T-helper 9 cell (primary cell): ENCODE measurements around the gene MEIG1.
"Not testable (repeated sequence)": the region's sequence is repeated elsewhere in the genome, so short reads cannot be mapped to it uniquely, and the experiment has no call there.

Experiments
- DNase-seq: peaks from one replicate; pipeline ENCODE4 v3.0.0-alpha.2; 2020
- total RNA-seq, 2 donors: gene quantifications; one replicate each; lab custom pipeline; 2026; lab: John Stamatoyannopoulos, UW

Gene MEIG1
- 0 to 0.14 reads per million in 2 donors for total RNA-seq

DNA sequence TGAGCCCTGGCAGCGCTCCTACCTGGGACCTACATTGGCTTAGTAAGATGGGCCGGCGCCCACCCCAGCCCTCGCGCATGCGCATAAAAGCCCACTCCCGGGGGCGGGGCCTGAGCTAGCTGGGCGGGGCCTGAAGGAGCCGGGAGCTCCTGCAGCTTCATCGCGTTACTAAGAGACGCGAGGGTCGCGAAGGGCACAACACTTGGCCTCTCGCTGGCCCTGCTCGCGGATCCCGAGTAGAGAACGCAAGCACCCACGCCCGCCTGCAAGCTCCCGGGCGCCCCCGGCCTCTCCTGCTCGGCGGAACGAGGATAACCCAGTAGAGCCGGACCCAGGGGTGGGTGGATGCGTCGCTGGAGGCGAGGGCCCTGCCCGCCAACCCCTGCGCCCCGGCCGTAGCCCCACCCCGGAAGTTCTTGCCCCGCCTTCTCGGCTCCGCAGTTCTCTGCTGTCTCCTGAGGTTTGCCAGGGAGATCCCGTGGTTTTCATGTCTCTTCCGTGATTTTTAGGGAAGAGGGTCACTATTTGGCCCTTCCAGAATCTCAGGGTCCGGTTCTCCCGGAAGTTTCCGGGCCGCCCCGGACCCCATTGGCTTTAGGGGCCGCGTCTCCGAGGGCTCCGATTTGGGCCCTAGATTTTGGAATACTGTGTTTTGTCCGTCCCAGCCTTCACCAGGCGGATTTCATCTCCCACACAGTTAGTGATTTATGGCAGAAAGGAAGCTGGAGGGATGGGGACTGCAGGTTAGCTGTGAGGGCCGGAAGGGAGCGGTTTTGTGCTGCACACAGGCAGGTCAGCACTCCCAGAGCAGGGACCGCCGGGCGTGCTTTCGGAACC lies at the start of gene MEIG1:
MEIG1 (plus strand) TSS at position 168 of the 837 bp plus-strand sequence. CDS start 7,081 bp downstream, outside the sequence.
- DNase-seq = peak; percentile 83

- DNase-seq = no peak
Observed at GRCh38 chr10:14910953-14911352, 48.2 kb upstream of the MEIG1 start.

DNA sequence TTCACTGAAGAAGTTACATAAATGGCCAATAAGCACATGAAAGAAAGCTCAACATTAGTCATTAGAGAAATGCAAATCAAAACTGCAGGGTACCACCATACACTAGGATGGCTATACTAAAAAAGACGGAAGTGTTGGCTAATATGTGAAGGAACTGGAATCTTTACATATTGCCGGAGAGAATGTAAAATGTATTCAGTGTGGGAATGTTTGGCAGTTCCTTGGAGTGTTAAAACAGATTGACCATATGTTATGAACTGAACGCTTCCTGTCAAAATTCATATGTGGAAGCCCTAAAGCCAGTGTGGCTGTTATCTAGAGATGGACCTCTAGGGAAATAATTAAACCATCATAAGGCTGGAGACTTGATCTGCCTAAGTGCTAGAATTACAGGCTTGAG lies 47.4 kb upstream of the MEIG1 start:
- no peak for DNase-seq

- DNase-seq = no peak
Observed at GRCh38 chr10:14916600-14916999, 42.6 kb upstream of the MEIG1 start.

DNA sequence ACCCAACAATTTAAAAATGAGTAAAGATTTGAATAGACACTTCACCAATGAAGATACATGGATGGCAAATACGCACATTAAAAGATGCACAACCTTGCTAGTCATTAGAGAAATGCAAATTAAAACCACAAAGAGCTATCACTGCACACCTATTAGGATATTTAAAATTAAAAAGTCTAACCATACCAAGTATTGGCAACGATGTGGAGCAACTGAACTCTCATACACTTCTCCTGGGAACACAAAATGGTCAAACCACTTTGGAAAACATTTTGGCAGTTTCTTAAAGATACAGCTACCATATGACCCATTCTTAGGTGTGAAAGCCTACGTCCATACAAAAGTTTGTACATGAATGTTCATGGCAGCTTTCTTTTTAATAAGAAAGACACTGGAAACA lies 41.4 kb upstream of the MEIG1 start:
- DNase-seq = no peak

GRCh38 chr10:14918964-14919363 lies 40.2 kb upstream of the MEIG1 start:
- DNase-seq = no peak

DNA sequence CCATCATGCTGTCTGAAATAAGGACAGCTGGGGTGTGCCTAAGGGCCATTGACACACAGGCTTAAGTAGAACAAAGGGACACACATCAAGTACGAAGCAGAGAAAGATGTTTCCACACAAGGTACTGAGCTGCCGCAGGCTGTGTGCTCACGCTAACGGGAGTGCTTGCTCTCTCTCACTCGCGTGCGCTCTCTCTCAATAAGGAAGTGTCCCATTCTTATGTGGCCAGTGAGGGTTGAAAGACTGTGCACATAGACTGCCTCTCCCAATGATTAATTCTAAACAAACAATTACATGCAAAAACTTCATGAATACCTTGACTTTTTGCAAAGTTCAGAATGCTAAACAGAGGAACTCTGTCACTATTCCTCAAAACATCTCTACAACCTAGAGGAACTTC lies 35.2 kb upstream of the MEIG1 start:
- no peak for DNase-seq

DNA sequence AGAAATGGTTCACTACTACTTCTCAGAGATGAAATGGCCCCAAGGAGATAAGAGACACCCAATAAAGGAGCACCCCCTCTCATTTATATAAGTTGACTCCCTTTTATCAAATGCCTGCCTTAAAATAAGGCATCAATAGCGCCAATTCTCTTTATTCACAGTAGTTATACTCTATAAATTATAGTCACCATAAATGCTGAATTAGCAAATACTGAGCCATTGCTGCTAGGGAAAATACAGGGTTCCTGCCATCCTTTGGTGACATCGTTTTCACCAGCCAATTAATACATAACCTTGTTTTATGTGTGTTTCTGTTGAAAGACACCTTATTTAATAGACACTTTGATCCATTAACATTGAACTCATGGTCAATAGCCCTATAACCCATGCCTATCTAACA lies 33.9 kb upstream of the MEIG1 start:
- DNase-seq = no peak

GRCh38 chr10:14926061-14926470 lies 33.1 kb upstream of the MEIG1 start:
- no peak for DNase-seq

DNA sequence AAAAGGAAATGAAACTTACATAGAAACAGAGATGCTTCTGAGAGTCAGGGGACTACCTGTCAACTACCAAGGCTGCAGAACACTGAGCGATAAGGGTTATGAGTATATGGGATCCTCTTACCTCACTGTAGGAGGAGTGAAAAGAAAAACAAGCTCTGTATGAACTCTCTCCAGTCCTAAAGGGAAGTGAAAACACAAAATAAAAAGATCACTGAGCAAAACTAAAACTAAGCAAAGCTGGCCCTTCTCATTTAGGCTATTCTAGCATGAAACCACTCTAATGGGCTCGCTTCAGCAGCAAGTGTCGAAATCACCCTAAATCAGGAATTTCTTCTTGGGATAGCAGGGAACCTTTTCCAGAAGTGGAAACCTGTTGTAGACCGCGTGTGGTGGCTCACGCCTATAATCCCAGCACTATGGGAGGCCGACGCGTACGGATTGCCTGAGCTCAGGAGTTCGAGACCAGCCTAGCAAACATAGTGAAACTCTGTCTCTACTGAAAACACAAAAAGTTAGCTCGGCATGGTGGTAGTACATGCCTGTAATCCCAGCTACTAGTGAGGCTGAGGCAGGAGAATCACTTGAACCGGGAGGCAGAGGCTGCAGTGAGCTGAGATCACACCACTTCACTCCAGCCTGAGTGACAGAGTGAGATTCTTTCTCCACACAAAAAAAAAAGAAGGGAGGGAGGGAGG lies 32.3 kb upstream of the MEIG1 start:
- no peak for DNase-seq

DNA sequence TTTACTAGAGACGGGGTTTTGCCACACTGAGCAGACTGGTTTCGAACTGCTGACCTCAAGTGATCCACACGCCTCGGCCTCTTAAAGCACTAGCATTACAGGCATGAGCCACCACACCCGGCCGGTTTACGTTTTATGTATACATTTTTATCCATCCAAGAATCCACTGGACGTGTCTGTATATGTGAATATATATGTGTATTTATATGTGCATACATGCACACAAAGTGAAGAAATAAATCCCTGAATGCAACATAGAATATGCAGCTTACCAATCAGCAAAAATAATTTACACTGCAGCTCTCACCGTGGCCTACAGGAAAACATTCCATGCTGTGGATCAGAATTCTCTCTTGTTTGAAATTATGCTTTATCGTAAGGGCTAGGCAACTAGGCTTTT lies 28.6 kb upstream of the MEIG1 start:
- DNase-seq = no peak

DNA sequence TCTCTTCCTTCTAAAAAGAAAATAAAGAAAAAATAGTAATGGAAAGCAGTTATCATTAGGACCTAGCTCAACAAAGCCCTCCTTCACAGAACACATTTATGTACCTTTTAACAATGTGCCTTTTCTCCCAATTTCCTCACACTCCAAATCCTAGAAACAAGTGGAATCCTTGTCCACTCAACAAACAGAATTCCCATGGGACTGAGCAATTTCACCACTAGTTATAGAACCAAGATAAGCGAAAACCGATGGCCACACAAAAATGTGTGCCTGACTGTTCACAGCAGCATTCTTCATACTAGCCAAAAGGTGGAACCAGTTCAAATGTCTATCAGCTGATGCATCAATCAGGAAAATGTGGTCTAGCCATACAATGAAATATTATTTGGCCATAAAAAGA lies 22.6 kb upstream of the MEIG1 start:
- no peak for DNase-seq

GRCh38 chr10:14938971-14939370 lies 20.2 kb upstream of the MEIG1 start:
- DNase-seq = not testable (repeated sequence)

DNA sequence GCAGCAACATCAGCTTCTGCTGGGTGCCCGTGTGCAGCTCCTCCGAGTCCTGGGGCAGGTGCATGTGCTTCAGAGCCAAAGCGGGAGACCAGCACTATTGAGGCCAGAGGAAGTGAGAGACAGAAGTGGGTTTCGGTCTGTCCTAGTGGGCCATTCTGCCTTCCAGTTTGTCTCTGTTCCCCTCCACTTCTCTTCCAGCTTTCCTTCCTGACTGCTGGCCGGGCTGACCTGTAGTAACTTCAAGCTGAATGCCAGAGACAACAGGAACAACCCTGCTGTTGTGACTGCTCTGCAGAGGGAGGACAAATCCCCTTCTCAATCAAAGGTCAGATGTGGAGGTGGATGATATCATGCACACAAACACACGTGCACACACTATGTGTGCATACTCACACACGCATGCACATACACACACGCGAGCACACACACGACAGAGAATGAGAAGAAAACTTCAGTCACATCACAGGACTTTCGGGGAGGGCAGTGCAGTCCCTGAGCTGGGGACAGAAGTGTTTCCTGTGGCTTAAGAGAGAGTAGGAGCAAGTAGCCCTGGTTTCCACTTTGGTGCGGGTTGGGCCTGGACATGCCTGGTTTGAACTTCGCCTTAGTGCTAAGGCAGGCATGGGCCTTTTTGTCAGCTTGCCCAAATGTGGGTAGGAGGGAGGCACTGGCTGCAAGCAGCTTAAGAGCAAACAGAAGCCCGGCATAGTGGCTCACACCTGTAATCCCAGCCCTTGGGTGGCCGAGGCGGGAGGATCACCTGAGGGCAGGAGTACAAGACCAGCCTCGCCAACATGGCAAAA lies 16.8 kb upstream of the MEIG1 start:
- DNase-seq = not testable (repeated sequence)

DNA sequence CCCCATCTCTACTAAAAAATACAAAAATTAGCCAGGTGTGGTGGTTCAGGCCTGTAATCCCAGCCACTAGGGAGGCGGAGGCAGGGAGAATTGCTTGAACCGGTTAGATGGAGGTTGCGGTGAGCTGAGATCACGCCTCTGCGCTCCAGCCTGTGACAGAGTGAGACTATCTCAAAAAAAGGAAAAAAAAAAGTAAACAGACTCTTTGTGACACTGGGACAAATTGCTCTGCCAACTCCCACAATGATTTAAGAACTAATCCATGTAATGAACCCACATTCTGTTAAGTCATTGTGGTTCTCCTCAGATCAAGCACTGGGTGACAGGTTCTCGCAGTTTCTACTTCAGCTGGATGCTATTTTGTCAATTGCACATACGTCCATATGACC lies 16.2 kb upstream of the MEIG1 start:
- not testable (repeated sequence) for DNase-seq

- no peak for DNase-seq
Observed at GRCh38 chr10:14945108-14945507, 14.1 kb upstream of the MEIG1 start.

DNA sequence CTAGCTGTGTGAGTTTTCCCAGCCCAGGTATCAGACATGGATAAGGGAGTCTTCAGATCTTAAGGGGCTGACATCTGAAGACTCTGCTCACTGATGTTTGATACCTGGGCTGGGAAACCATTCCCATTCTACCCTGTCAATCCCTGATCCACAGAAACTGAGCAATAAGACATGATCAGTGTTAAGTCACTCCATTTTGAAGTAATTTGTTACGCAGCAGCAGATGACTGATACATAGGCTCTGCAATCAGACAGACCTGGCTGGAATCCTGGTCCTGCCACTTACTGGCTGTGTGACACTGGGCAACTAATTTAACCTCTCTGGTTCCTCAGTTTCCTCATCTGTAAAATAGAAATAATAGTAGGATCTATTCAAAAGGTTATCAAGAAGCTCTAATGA lies 11.9 kb upstream of the MEIG1 start:
- DNase-seq = no peak

DNA sequence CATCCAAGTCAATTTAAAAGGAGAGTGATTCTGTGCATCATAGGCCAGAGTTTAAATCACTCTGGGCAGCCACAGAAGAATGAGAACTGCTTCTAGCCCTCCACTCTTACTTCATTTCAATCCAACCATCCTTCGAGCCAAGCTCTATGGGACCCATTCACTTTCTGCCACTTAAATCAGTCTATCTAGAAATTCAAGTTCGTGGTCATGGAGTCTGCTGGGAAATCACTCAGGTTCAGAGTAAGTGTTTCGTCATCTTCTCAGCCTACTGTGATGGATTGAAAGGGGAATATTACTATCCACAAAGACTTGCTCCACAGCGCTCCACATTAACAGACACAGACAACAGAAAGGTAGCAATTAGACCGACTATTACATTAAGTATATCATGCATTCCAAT lies 9.9 kb upstream of the MEIG1 start:
- DNase-seq = no peak

- DNase-seq = no peak
Observed at GRCh38 chr10:14952851-14953423, 6.3 kb upstream of the MEIG1 start.

GRCh38 chr10:14953424-14954000 lies 5.7 kb upstream of the MEIG1 start:
- DNase-seq = no peak

DNA sequence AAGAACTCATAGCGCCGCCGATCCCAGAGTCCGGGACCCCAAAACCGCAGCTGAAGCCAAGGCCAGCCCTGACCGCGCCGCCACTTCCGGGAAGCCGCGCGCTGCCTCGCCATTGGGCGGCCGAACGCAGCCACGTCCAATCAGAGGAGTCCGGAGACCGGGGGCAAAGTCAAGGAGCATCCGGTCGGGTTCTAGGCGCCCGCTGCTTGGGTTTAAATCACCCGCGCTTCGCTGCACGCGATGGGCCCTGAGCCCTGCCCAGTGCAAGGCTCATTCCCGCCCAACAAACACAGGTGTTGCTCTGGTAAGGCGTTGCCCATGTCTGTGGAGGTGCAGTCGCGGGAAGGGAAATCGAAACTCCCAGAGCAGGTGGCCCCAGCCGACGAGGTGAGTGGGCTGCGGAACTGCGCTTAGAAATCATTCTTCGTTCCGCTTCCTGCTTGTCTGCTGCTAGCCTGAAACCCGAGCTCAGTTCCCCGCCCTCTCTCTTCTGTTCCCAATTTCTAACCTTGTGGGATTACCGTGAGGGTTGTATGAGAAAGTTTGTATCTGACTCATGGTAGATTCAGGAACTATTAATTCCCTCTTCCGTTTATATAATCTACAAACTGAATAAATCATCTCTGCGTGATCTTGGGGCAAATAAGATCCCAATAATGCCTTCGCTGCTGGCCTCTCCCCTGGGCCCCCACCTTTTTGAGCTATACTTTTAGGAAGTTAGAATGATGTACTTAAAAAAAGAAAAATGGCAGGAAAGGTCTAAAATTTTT lies 5.0 kb upstream of the MEIG1 start, which contains the start of gene DCLRE1C:
DCLRE1C (minus strand) TSS at position 96 of the 770 bp plus-strand sequence; CDS start at position 10, 86 bp downstream.
- DNase-seq = peak; percentile 76

DNA sequence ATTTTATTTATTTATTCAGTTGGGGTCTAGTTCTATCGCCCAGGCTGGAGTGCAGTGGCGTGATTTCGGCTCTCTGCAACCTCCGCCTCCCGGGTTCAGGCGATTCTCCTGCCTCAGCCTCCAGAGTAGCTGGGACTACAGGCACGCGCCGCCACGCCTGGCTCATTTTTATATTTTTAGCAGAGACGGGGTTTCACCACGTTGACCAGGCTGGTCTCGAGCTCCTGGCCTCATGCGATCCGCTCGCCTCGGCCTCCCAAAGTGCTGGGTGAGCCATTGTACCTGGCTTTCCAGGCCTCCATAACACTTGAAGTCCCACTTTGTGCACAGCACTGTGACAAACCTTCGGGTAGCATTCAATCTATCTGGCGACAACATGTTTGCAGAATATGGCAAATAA lies 4.3 kb upstream of the MEIG1 start:
- DNase-seq = no peak
